Nephron (organoid): Measurements from ENCODE around the gene HIPK4.

Source experiments
- H3K27ac Mint-ChIP-seq, 3 experiments: 2 replicates each; pipeline ENCODE4 v1.8.0; 2020; ENCODE audit warnings: mixed read lengths in 3 of 3, mild to moderate bottlenecking in 2 of 3, moderate library complexity in 1 of 3
- H3K27me3 Mint-ChIP-seq: 2 replicates; pipeline ENCODE4 v1.8.0; 2021; ENCODE audit warnings: low read depth, mild to moderate bottlenecking, moderate library complexity, mixed read lengths
- H3K36me3 Mint-ChIP-seq: 2 replicates; pipeline ENCODE4 v1.8.0; 2020; ENCODE audit warnings: low read depth, mixed read lengths
- H3K4me1 Mint-ChIP-seq: 2 replicates; pipeline ENCODE4 v1.8.0; 2020; ENCODE audit warnings: mixed read lengths
- H3K4me3 Mint-ChIP-seq, 3 experiments: 2 replicates each; pipeline ENCODE4 v1.8.0; 2020; ENCODE audit warnings: mild to moderate bottlenecking in 3 of 3, mixed read lengths in 3 of 3, moderate library complexity in 2 of 3
- H3K9me3 Mint-ChIP-seq: 2 replicates; pipeline ENCODE4 v1.8.0; 2020; ENCODE audit warnings: mixed read lengths
- CTCF ChIP-seq, 3 experiments: fragments of 200-600 bp; sonication (generic); IDR thresholded peaks; one replicate each; pipeline ENCODE4 v1.5.0; 2021; ENCODE audit warnings: antibody characterized with exemption in 3 of 3; ENCODE audit not compliant: unreplicated experiment in 3 of 3

HIPK4 gene

GRCh38 chr19:40417643-40417981 lies 27.6 kb upstream of the HIPK4 start:
- peak overlapping the region; percentile 89 to 97 (median 89) for H3K27ac Mint-ChIP-seq
- no peak for TF ChIP-seq CTCF (IDR thresholded peaks at IDR 0.05; ENCODE audit: unreplicated experiment in 3 of 3)
- H3K4me1 Mint-ChIP-seq: peaks cover 52% of the 10 kb centered on the region
- no peaks in the 10 kb centered on the region for H3K27me3 Mint-ChIP-seq
- H3K4me3 Mint-ChIP-seq: peak overlapping the region in 2 of 3 experiments; percentile 13 to 39
- peaks cover 6% of the 10 kb centered on the region for H3K36me3 Mint-ChIP-seq
- no peaks in the 10 kb centered on the region for H3K9me3 Mint-ChIP-seq

- H3K4me3 Mint-ChIP-seq: peak overlapping the region in 2 of 3 experiments; percentile 33 to 51
- peak overlapping the region; percentile 89 to 97 (median 89) for H3K27ac Mint-ChIP-seq
- H3K27me3 Mint-ChIP-seq: no peaks in the 10 kb centered on the region
- peaks cover 3% of the 10 kb centered on the region for H3K36me3 Mint-ChIP-seq
- H3K9me3 Mint-ChIP-seq: no peaks in the 10 kb centered on the region
- no peak for TF ChIP-seq CTCF (IDR thresholded peaks at IDR 0.05; ENCODE audit: unreplicated experiment in 3 of 3)
- peaks cover 46% of the 10 kb centered on the region for H3K4me1 Mint-ChIP-seq
Measured at GRCh38 chr19:40416918-40417642, 27.1 kb upstream of the HIPK4 start.

GRCh38 chr19:40415768-40416167 lies 25.8 kb upstream of the HIPK4 start:
- H3K4me3 Mint-ChIP-seq: peak overlapping the region in 1 of 3 experiments; percentile 10
- no peaks in the 10 kb centered on the region for H3K36me3 Mint-ChIP-seq
- H3K27ac Mint-ChIP-seq: peak overlapping the region; percentile 68 to 87 (median 77)
- H3K9me3 Mint-ChIP-seq: no peaks in the 10 kb centered on the region
- peaks cover 40% of the 10 kb centered on the region for H3K4me1 Mint-ChIP-seq
- TF ChIP-seq CTCF (IDR thresholded peaks at IDR 0.05; ENCODE audit: unreplicated experiment in 3 of 3): no peak
- no peaks in the 10 kb centered on the region for H3K27me3 Mint-ChIP-seq

GRCh38 chr19:40414542-40415535 lies 24.9 kb upstream of the HIPK4 start:
- peaks cover 38% of the 10 kb centered on the region for H3K4me1 Mint-ChIP-seq
- H3K36me3 Mint-ChIP-seq: no peaks in the 10 kb centered on the region
- no peaks in the 10 kb centered on the region for H3K9me3 Mint-ChIP-seq
- peak overlapping the region; percentile 43 to 72 (median 71) for H3K4me3 Mint-ChIP-seq
- H3K27me3 Mint-ChIP-seq: no peaks in the 10 kb centered on the region
- peak overlapping the region; percentile 87 to 94 (median 93) for H3K27ac Mint-ChIP-seq
- TF ChIP-seq CTCF (IDR thresholded peaks at IDR 0.05; ENCODE audit: unreplicated experiment in 3 of 3): no peak

- H3K27ac Mint-ChIP-seq: peak within 1 kb of the TSS; percentile 45 to 94 (median 81)
- H3K4me3 Mint-ChIP-seq: peak within 1 kb of the TSS; percentile 19 to 75 (median 61)
- no peaks in the 10 kb centered on the region for H3K36me3 Mint-ChIP-seq
- H3K4me1 Mint-ChIP-seq: peaks cover 33% of the 10 kb centered on the region
- H3K27me3 Mint-ChIP-seq: no peaks in the 10 kb centered on the region
- no peaks in the 10 kb centered on the region for H3K9me3 Mint-ChIP-seq
- no peak for TF ChIP-seq CTCF (IDR thresholded peaks at IDR 0.05; ENCODE audit: unreplicated experiment in 3 of 3)
Measured at GRCh38 chr19:40413291-40413845, 23.4 kb upstream of the HIPK4 start, which contains the start of gene PRX. Gene PRX, minus strand, starts transcription at chr19:40413378. Its CDS starts 5,446 bp downstream, at chr19:40407932.
